ENCODE measurements around the gene ATP10A.
"Not testable (repeated sequence)": the region's sequence is repeated elsewhere in the genome, so short reads cannot be mapped to it uniquely, and the experiment has no call there.

ATP10A gene

GRCh38 chr15:25862472-25863110, 536 bp downstream of the ATP10A start:
- no peak for DNase-seq (ENCODE audit: extremely low read depth, low read depth)
- no peak; the same call in 1 of the 2 replicates for TF ChIP-seq CTCF (IDR thresholded peaks at IDR 0.05; ENCODE audit: low read depth, low read length)

GRCh38 chr15:25862071-25862471, 1.1 kb downstream of the ATP10A start:
- TF ChIP-seq CTCF (IDR thresholded peaks at IDR 0.05; ENCODE audit: low read depth, low read length): no peak

GRCh38 chr15:25860885-25861866, 2.0 kb downstream of the ATP10A start:
- DNase-seq (ENCODE audit: extremely low read depth, low read depth): no peak
- TF ChIP-seq CTCF (IDR thresholded peaks at IDR 0.05; ENCODE audit: low read depth, low read length): no peak

More at GRCh38 chr15:25862071-25862471, 1.1 kb downstream of the ATP10A start:
- DNase-seq (ENCODE audit: extremely low read depth, low read depth): no peak

- no peak for DNase-seq (ENCODE audit: extremely low read depth, low read depth)
- no peak for TF ChIP-seq CTCF (IDR thresholded peaks at IDR 0.05; ENCODE audit: low read depth, low read length)
Measured at GRCh38 chr15:25859838-25860645, 3.1 kb downstream of the ATP10A start.

- TF ChIP-seq CTCF (IDR thresholded peaks at IDR 0.05; ENCODE audit: low read depth, low read length): no peak
- DNase-seq (ENCODE audit: extremely low read depth, low read depth): no peak
Measured at GRCh38 chr15:25858952-25859760, 4.0 kb downstream of the ATP10A start.

GRCh38 chr15:25856059-25856458, 7.1 kb downstream of the ATP10A start:
- not testable (repeated sequence) for DNase-seq (ENCODE audit: extremely low read depth, low read depth)
